OCI-LY1 (cell line): ENCODE results near the gene TBC1D4.

Experiments used
- EZH2 ChIP-seq: fragments of 200-600 bp; sonication (generic), shearing (Covaris generic); IDR thresholded peaks from 2 replicates; pipeline ENCODE4 v1.8.0; 2017; ENCODE audit warnings: borderline replicate concordance, mixed run types, mild to moderate bottlenecking, antibody characterized with exemption, low read length, moderate library complexity, mixed read lengths
- TF ChIP-seq, protein P1 (sequence below): fragments of 200-600 bp; sonication (generic), shearing (Covaris generic); IDR thresholded peaks from 2 replicates; pipeline ENCODE4 v1.5.1; 2017; ENCODE audit warnings: mild to moderate bottlenecking, antibody characterized with exemption, low read length, moderate library complexity, mixed read lengths

DNA sequence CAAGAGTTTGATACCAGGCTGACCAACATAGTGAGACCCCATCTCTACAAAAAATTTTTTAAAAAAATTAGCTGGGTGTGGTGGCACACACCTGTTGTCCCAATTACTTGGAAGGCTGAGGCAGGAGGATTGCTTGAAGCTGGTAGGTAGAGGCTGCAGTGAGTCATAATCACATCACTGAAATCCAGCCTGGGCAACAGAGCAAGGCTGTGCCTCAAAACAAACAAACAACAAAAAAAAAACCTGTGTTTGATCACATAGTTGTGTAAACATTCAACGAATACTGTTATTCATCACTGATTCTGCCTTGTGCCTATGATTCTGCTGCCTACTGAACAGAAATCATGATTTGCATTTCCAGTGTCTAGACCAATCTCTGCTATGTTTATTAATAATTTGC, 134.0 kb downstream of the TBC1D4 start:
- TF ChIP-seq, protein P1, sequence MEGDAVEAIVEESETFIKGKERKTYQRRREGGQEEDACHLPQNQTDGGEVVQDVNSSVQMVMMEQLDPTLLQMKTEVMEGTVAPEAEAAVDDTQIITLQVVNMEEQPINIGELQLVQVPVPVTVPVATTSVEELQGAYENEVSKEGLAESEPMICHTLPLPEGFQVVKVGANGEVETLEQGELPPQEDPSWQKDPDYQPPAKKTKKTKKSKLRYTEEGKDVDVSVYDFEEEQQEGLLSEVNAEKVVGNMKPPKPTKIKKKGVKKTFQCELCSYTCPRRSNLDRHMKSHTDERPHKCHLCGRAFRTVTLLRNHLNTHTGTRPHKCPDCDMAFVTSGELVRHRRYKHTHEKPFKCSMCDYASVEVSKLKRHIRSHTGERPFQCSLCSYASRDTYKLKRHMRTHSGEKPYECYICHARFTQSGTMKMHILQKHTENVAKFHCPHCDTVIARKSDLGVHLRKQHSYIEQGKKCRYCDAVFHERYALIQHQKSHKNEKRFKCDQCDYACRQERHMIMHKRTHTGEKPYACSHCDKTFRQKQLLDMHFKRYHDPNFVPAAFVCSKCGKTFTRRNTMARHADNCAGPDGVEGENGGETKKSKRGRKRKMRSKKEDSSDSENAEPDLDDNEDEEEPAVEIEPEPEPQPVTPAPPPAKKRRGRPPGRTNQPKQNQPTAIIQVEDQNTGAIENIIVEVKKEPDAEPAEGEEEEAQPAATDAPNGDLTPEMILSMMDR = no peak
- TF ChIP-seq EZH2 = no peak
